ENCODE results near the gene NCOA7. TPM values are rescaled to one million over a fixed set of nuclear protein-coding genes. Genes with fewer than 3 reads are reported as not detected.

NCOA7 gene, protein sequence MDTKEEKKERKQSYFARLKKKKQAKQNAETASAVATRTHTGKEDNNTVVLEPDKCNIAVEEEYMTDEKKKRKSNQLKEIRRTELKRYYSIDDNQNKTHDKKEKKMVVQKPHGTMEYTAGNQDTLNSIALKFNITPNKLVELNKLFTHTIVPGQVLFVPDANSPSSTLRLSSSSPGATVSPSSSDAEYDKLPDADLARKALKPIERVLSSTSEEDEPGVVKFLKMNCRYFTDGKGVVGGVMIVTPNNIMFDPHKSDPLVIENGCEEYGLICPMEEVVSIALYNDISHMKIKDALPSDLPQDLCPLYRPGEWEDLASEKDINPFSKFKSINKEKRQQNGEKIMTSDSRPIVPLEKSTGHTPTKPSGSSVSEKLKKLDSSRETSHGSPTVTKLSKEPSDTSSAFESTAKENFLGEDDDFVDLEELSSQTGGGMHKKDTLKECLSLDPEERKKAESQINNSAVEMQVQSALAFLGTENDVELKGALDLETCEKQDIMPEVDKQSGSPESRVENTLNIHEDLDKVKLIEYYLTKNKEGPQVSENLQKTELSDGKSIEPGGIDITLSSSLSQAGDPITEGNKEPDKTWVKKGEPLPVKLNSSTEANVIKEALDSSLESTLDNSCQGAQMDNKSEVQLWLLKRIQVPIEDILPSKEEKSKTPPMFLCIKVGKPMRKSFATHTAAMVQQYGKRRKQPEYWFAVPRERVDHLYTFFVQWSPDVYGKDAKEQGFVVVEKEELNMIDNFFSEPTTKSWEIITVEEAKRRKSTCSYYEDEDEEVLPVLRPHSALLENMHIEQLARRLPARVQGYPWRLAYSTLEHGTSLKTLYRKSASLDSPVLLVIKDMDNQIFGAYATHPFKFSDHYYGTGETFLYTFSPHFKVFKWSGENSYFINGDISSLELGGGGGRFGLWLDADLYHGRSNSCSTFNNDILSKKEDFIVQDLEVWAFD
- total RNA-seq, result 10 to 100 TPM in 3 of 4 donors, 1 to 10 TPM in 1; 6.8 to 14.9 (median 13.3) TPM

- TF ChIP-seq POLR2A (IDR thresholded peaks at IDR 0.05), result peak in 1 of 2 donors; percentile 77
- TF ChIP-seq, protein P1, sequence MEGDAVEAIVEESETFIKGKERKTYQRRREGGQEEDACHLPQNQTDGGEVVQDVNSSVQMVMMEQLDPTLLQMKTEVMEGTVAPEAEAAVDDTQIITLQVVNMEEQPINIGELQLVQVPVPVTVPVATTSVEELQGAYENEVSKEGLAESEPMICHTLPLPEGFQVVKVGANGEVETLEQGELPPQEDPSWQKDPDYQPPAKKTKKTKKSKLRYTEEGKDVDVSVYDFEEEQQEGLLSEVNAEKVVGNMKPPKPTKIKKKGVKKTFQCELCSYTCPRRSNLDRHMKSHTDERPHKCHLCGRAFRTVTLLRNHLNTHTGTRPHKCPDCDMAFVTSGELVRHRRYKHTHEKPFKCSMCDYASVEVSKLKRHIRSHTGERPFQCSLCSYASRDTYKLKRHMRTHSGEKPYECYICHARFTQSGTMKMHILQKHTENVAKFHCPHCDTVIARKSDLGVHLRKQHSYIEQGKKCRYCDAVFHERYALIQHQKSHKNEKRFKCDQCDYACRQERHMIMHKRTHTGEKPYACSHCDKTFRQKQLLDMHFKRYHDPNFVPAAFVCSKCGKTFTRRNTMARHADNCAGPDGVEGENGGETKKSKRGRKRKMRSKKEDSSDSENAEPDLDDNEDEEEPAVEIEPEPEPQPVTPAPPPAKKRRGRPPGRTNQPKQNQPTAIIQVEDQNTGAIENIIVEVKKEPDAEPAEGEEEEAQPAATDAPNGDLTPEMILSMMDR (IDR thresholded peaks at IDR 0.05), result no peak
- peak; percentile 82 to 96 for DNase-seq (ENCODE audit: low spot score in 2 of 2)
- intact Hi-C loops (cut with DNase I; ENCODE audit: low total_unique reads), result no loop called here
Observed at GRCh38 chr6:125790358-125791150, at the start of gene NCOA7. TSS of gene NCOA7 (plus strand) at chr6:125790960. CDS start at chr6:125815355, 24,395 bp downstream.

DNA sequence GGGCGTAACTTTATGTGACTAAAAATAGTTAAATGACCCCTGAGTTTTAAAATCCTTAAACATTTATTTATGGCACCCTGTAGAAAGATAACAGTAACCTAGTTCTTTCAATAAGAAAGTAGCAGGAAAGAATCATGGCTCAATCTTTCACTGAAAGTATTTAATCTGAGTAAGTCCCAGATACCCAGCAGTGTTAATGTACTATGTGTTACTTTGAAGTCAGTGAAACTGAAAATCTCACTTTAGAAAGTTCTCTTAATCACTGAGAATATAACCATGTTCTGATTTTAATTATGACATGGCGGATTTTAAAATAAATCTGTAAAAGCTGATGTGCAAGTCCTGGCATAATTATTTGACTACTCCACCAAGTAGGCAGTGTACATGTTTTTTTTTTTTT, 49.4 kb upstream of the NCOA7 start:
- intact Hi-C loops (cut with DNase I; ENCODE audit: low total_unique reads), result no loop called here
- no peak overlapping the region for H3K4me3 ChIP-seq (ENCODE audit: low read depth, poor library complexity, severe bottlenecking)
- TF ChIP-seq POLR2A (IDR thresholded peaks at IDR 0.05), result no peak
- TF ChIP-seq, protein P1 (IDR thresholded peaks at IDR 0.05), result no peak
- no peak for DNase-seq (ENCODE audit: low spot score in 2 of 2)
- WGBS, 2 donors, result 86 to 90% methylated on average over 2 of the region's 2 CpGs

More at GRCh38 chr6:125790358-125791150, at the start of gene NCOA7:
- H3K4me3 ChIP-seq (ENCODE audit: low read depth, poor library complexity, severe bottlenecking), result peak within 1 kb of the TSS; percentile 88
- 0% methylated on average over 15 to 34 of the region's 100 CpGs for WGBS, 2 donors

- TF ChIP-seq POLR2A (IDR thresholded peaks at IDR 0.05), result no peak
- TF ChIP-seq, protein P1 (IDR thresholded peaks at IDR 0.05), result no peak
- H3K4me3 ChIP-seq (ENCODE audit: low read depth, poor library complexity, severe bottlenecking), result no peak overlapping the region
- WGBS, 2 donors, result 92 to 94% methylated on average over 2 of the region's 2 CpGs
- DNase-seq (ENCODE audit: low spot score in 2 of 2), result no peak
- intact Hi-C loops (cut with DNase I; ENCODE audit: low total_unique reads), result no loop called here
Observed at GRCh38 chr6:125742024-125742423, 48.7 kb upstream of the NCOA7 start.

DNA sequence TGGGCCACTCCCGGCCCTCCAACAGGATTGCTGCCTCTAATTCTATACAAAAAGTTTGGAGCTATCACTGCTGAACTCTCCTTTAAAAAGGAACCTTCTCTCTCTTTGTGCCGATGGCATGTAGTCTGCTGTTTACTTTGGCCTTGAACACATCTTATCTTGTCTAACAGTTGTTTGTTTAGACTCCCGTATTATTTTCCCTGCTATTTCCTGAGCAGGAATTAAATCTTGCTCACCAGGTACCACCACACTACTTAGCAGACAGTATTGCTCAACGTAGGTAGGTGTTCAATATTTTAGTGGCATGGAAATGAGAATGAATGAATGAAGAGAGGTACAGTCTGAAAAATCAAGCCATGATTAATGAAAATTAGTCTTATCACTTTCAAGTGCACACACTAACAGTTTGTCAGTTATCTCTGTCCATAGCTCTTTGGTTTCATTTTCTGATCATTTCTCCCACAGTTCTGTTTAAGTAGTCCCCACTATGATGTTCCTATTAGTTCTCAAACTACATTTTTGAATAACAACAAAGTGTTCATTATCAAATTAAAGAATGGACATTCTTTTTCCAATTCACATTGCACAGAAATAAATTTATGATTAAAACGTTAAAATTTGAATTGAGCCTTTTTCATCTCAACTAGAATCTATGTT, 48.2 kb upstream of the NCOA7 start:
- no peak for DNase-seq (ENCODE audit: low spot score in 2 of 2)
- H3K4me3 ChIP-seq (ENCODE audit: low read depth, poor library complexity, severe bottlenecking), result no peak overlapping the region
- 67 to 78% methylated on average over 5 of the region's 5 CpGs for WGBS, 2 donors
- TF ChIP-seq, protein P1 (IDR thresholded peaks at IDR 0.05), result no peak
- TF ChIP-seq POLR2A (IDR thresholded peaks at IDR 0.05), result no peak
- intact Hi-C loops (cut with DNase I; ENCODE audit: low total_unique reads), result no loop called here

- H3K4me3 ChIP-seq (ENCODE audit: low read depth, poor library complexity, severe bottlenecking), result no peak overlapping the region
- 86 to 88% methylated on average over 2 of the region's 2 CpGs for WGBS, 2 donors
- DNase-seq (ENCODE audit: low spot score in 2 of 2), result no peak
- intact Hi-C loops (cut with DNase I; ENCODE audit: low total_unique reads), result no loop called here
- TF ChIP-seq, protein P1 (IDR thresholded peaks at IDR 0.05), result no peak
- TF ChIP-seq POLR2A (IDR thresholded peaks at IDR 0.05), result no peak
Observed at GRCh38 chr6:125743604-125744003, 47.2 kb upstream of the NCOA7 start.
